CD14-positive monocyte (primary cell): ENCODE results near the gene NR2F2. TPM values are rescaled to one million over a fixed set of nuclear protein-coding genes. Genes with fewer than 3 reads are reported as not detected.

ENCODE experiments used
- DNase-seq, 3 donors: peaks; one replicate each; pipeline ENCODE4 v3.0.0-alpha.2; 2011 to 2022
- H2AFZ ChIP-seq: 2 replicates; pipeline ENCODE4 v1.6.0; 2012; ENCODE audit warnings: mild to moderate bottlenecking, low read depth, low read length, inconsistent platforms; ENCODE audit not compliant: insufficient read depth, poor library complexity, severe bottlenecking
- H3K27ac ChIP-seq, 2 donors: 1 replicate in 1 of 2; 2 replicates in 1 of 2; pipeline ENCODE4 v1.5.1; 2012 to 2013; ENCODE audit warnings: low read length in 2 of 2, control low read depth in 1 of 2, inconsistent platforms in 1 of 2, low read depth in 1 of 2, mild to moderate bottlenecking in 1 of 2
- H3K27me3 ChIP-seq, 2 donors: one replicate each; pipeline versions ENCODE4 v1.6.0 to v1.6.1; 2011 to 2013; ENCODE audit warnings: low read length in 2 of 2; ENCODE audit not compliant: control insufficient read depth in 2 of 2, insufficient read depth in 2 of 2
- H3K36me3 ChIP-seq, 2 donors: replicated peaks in 1 of 2; 1 replicate in 1 of 2; 2 replicates in 1 of 2; pipeline versions ENCODE4 v1.5.1 to v1.6.1; 2012 to 2013; ENCODE audit warnings: low read length in 2 of 2, control low read depth in 1 of 2, inconsistent platforms in 1 of 2, mild to moderate bottlenecking in 1 of 2; ENCODE audit not compliant: insufficient read depth in 2 of 2, control insufficient read depth in 1 of 2
- H3K4me1 ChIP-seq, 2 donors: 1 replicate in 1 of 2; 2 replicates in 1 of 2; pipeline versions ENCODE4 v1.5.1 to v1.6.1; 2012 to 2013; ENCODE audit warnings: low read length in 2 of 2, control low read depth in 1 of 2, inconsistent platforms in 1 of 2, mild to moderate bottlenecking in 1 of 2, moderate library complexity in 1 of 2; ENCODE audit not compliant: insufficient read depth in 2 of 2, control insufficient read depth in 1 of 2
- H3K4me2 ChIP-seq: replicated peaks from 2 replicates; pipeline ENCODE3; 2012; ENCODE audit warnings: low read length, moderate library complexity, mild to moderate bottlenecking; ENCODE audit not compliant: poor library complexity, severe bottlenecking; ENCODE audit errors: extremely low read depth
- H3K4me3 ChIP-seq, 3 experiments: fragments of 200-600 bp in 1 of 3; sonication (generic) in 1 of 3; replicated peaks in 1 of 3; 1 replicate in 2 of 3; 2 replicates in 1 of 3; pipeline ENCODE4 v1.5.1; 2011 to 2013; ENCODE audit warnings: low read length in 3 of 3, mild to moderate bottlenecking in 3 of 3, control low read depth in 2 of 3, low read depth in 2 of 3, inconsistent platforms in 1 of 3, moderate library complexity in 1 of 3
- H3K79me2 ChIP-seq: 2 replicates; pipeline ENCODE4 v1.6.0; 2012; ENCODE audit warnings: mild to moderate bottlenecking, control low read depth, inconsistent platforms, low read length, moderate library complexity; ENCODE audit not compliant: insufficient read depth
- H3K9ac ChIP-seq: 2 replicates; pipeline ENCODE4 v1.6.0; 2017; ENCODE audit warnings: low read length, mild to moderate bottlenecking; ENCODE audit not compliant: insufficient read depth, poor library complexity, severe bottlenecking
- H3K9me3 ChIP-seq, 2 donors: replicated peaks in 1 of 2; 1 replicate in 1 of 2; 2 replicates in 1 of 2; pipeline versions ENCODE4 v1.5.1 to v1.6.1; 2012 to 2013; ENCODE audit warnings: low read length in 2 of 2, control low read depth in 1 of 2; ENCODE audit not compliant: control insufficient read depth in 1 of 2, insufficient read depth in 1 of 2
- H4K20me1 ChIP-seq: 2 replicates; pipeline ENCODE4 v1.6.0; 2012; ENCODE audit warnings: mild to moderate bottlenecking, low read length, control low read depth, moderate library complexity; ENCODE audit not compliant: insufficient read depth
- H3K27ac Mint-ChIP-seq, 7 donors: one replicate each; pipeline ENCODE4 v1.8.0; 2020; ENCODE audit warnings: mild to moderate bottlenecking in 7 of 7, mixed read lengths in 7 of 7, moderate library complexity in 6 of 7, inconsistent platforms in 2 of 7
- H3K27me3 Mint-ChIP-seq, 3 donors: one replicate each; pipeline ENCODE4 v1.8.0; 2021 to 2022; ENCODE audit warnings: low read depth in 3 of 3, mild to moderate bottlenecking in 3 of 3, mixed read lengths in 3 of 3, moderate library complexity in 3 of 3, inconsistent platforms in 1 of 3
- H3K36me3 Mint-ChIP-seq, 2 donors: one replicate each; pipeline ENCODE4 v1.8.0; 2020; ENCODE audit warnings: mixed read lengths in 2 of 2, inconsistent platforms in 1 of 2, mild to moderate bottlenecking in 1 of 2
- H3K4me1 Mint-ChIP-seq: one replicate; pipeline ENCODE4 v1.8.0; 2020; ENCODE audit warnings: mild to moderate bottlenecking, mixed read lengths
- H3K4me3 Mint-ChIP-seq, 2 donors: one replicate each; pipeline ENCODE4 v1.8.0; 2020; ENCODE audit warnings: mild to moderate bottlenecking in 2 of 2, mixed read lengths in 2 of 2, moderate library complexity in 1 of 2
- H3K9me3 Mint-ChIP-seq, 7 donors: one replicate each; pipeline ENCODE4 v1.8.0; 2020 to 2022; ENCODE audit warnings: mixed read lengths in 7 of 7, mild to moderate bottlenecking in 6 of 7, moderate library complexity in 6 of 7, inconsistent platforms in 2 of 7
- WGBS: methylation state at CpG from one replicate; pipeline ENCODE4 v1.1.5; 2013; ENCODE audit warnings: missing lambda C conversion rate; ENCODE audit not compliant: insufficient coverage; 5-methylcytosine and 5-hydroxymethylcytosine counted together
- intact Hi-C, 2 donors: fragments of 100-400 bp; cut with micrococcal nuclease; formaldehyde crosslinking; loops; one replicate each; pipeline versions ENCODE4 v1.15.0 to v1.15.1; 2023
- polyA plus RNA-seq, 3 donors: library from polyadenylated mRNA; depleted of rRNA in 1 of 3; unstranded in 2 of 3; stranded (reverse) in 1 of 3; fragments of 300-500 nt in 2 of 3; fragments of >200 nt in 1 of 3; fragmentation: Illumina TruSeq in 2 of 3; gene quantifications; 1 replicate in 2 of 3; 2 replicates in 1 of 3; pipeline ENCODE4 v1.2.3, GENCODE V29; 2012 to 2021
- TF ChIP-seq, protein P1 (sequence below): fragments of 200-600 bp; IDR thresholded peaks from one replicate; pipeline ENCODE4 v1.8.0; 2022; ENCODE audit warnings: antibody characterized with exemption, mild to moderate bottlenecking

The NR2F2 gene
- polyA plus RNA-seq, 3 donors: not detected

DNA sequence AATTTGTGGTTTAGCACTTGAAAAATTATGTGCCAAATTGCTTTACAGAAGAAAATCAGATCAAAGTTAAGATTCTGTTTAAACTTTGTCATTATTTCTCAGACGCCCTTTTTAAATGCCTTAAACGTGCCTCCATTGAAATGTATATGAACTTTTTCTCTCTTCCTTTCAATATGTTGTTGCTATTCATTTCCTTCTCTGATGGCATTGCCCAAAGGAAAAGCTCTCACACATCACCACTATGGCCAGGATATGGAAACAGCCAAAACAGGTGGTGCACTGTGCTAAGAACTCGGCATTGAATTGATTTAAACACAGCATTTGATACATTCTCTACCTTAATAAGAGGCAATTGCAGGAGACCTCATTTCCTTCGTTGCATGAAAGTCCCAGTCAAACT lies 35.7 kb upstream of the NR2F2 start:
- Histone ChIP-seq H3K9me3 (peaks cover 0 to 17% of the 10 kb centered on the region in 2 donors), H3K4me1 (no peaks in the 10 kb centered on the region), H4K20me1 (no peaks in the 10 kb centered on the region), H3K27me3 (no peaks in the 10 kb centered on the region), H2AFZ (no peak overlapping the region), H3K27ac (no peak overlapping the region), H3K4me2 (no peak overlapping the region), H3K36me3 (no peaks in the 10 kb centered on the region), H3K4me3 (no peak overlapping the region), H3K79me2 (no peaks in the 10 kb centered on the region), H3K9ac (no peak overlapping the region)
- peaks cover 0 to 5% (median 3%) of the 10 kb centered on the region in 3 donors for H3K27me3 Mint-ChIP-seq
- intact Hi-C loops: no loop called here
- 55% methylated on average over 1 of the region's 4 CpGs for WGBS
- no peaks in the 10 kb centered on the region for H3K36me3 Mint-ChIP-seq
- H3K27ac Mint-ChIP-seq: peak overlapping the region in 1 of 7 donors; percentile 21
- H3K4me3 Mint-ChIP-seq: no peak overlapping the region
- no peak for DNase-seq
- TF ChIP-seq, protein P1, sequence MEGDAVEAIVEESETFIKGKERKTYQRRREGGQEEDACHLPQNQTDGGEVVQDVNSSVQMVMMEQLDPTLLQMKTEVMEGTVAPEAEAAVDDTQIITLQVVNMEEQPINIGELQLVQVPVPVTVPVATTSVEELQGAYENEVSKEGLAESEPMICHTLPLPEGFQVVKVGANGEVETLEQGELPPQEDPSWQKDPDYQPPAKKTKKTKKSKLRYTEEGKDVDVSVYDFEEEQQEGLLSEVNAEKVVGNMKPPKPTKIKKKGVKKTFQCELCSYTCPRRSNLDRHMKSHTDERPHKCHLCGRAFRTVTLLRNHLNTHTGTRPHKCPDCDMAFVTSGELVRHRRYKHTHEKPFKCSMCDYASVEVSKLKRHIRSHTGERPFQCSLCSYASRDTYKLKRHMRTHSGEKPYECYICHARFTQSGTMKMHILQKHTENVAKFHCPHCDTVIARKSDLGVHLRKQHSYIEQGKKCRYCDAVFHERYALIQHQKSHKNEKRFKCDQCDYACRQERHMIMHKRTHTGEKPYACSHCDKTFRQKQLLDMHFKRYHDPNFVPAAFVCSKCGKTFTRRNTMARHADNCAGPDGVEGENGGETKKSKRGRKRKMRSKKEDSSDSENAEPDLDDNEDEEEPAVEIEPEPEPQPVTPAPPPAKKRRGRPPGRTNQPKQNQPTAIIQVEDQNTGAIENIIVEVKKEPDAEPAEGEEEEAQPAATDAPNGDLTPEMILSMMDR: no peak
- peaks cover 3 to 25% (median 11%) of the 10 kb centered on the region in 7 donors for H3K9me3 Mint-ChIP-seq
- H3K4me1 Mint-ChIP-seq: no peaks in the 10 kb centered on the region

DNA sequence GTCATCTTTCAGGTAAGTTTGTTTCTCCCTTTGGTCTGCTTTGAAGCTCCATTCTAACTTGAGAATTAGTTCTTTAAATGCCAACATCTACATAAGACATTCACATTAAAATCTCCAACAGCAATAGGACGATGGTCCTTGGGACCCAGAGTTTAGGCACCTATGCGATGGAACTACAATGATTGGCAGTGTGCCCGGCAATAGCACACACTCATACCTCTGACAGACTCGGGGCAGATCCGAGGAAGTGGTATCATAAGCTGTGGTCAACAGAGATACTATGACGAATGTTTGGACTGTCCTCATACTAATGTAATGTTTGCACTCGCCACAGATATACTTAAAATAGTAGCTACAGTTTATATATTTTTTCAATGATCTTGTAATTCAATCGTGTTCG lies 34.2 kb upstream of the NR2F2 start:
- WGBS: 100% methylated on average over 2 of the region's 9 CpGs
- Mint-ChIP-seq H3K4me3 (no peak overlapping the region), H3K27me3 (no peaks in the 10 kb centered on the region), H3K4me1 (no peaks in the 10 kb centered on the region), H3K9me3 (peaks cover 3 to 21% (median 11%) of the 10 kb centered on the region in 7 donors), H3K36me3 (no peaks in the 10 kb centered on the region), H3K27ac (no peak overlapping the region)
- no peak overlapping the region for H3K4me3 ChIP-seq
- no peaks in the 10 kb centered on the region for H3K27me3 ChIP-seq
- no peak for DNase-seq
- H3K9ac ChIP-seq: no peak overlapping the region
- TF ChIP-seq, protein P1: no peak
- H3K79me2 ChIP-seq: no peaks in the 10 kb centered on the region
- peaks cover 0 to 17% of the 10 kb centered on the region in 2 donors for H3K9me3 ChIP-seq
- H3K27ac ChIP-seq: no peak overlapping the region
- no peak overlapping the region for H3K4me2 ChIP-seq
- H3K36me3 ChIP-seq: no peaks in the 10 kb centered on the region
- intact Hi-C loops: no loop called here
- H3K4me1 ChIP-seq: no peaks in the 10 kb centered on the region
- H4K20me1 ChIP-seq: no peaks in the 10 kb centered on the region
- no peak overlapping the region for H2AFZ ChIP-seq
